Stimulated activated CD4-positive, alpha-beta T cell treated with anti-CD3 and anti-CD28 coated beads, Interleukin-4, amount 100 ng/mL, for 24 hours (primary cell): ENCODE measurements around the gene ILRUN.
"Not testable (repeated sequence)": the region's sequence is repeated elsewhere in the genome, so short reads cannot be mapped to it uniquely, and the experiment has no call there.

Experiments used
- DNase-seq: peaks from one replicate; pipeline ENCODE4 v3.0.0-alpha.2; 2020

ILRUN gene

DNA sequence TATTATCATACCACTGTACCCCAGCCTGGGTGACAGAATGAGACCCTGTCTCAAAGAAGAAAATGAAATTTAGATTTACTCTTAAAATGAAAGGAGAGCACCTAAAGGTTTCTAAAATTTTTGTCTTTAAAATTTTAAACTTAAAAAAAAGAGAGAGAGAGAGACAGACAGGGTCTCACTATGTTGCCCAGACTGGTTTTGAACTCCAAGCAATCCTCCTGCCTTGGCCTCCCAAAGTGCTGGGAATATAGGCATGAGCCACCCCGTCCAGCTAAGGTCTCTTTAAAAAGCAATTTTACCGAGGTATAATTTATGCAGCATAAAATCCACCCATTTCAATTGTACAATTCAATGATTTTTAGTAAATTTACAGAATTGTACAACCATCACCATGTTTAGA is 33.2 kb downstream of the ILRUN start:
- no peak for DNase-seq

- no peak for DNase-seq
Measured at GRCh38 chr6:34661357-34661756, 35.2 kb downstream of the ILRUN start.

DNA sequence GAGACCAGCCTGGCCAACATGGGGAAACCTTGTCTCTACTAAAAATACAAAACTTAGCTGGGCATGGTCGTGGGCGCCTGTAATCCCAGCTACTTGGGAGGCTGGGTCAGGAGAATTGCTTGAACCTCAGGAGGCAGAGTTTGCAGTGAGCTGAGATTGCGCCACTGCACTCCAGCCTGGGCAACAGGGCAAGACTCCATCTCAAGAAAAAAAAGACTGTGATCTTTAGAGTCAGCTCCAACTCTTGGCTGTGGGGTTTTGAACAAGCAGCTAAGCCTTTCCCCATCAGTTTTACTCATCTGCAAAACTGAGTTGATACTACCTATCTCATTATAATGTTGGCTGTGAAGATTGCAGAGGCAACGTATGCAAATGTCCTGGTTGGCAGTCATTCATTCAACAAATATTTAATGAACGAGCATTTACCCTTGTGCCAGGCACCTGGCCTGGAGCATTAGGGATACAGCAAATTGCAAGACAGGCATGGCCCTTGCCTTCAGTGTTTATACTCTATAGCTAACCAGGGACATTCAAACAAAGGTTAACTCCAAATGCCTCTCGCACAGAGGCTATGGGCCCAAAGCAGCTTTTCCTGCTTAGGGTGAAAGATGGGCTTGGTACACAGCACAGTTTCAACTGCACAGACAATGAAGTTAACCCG is 37.8 kb downstream of the ILRUN start:
- DNase-seq: no peak

DNA sequence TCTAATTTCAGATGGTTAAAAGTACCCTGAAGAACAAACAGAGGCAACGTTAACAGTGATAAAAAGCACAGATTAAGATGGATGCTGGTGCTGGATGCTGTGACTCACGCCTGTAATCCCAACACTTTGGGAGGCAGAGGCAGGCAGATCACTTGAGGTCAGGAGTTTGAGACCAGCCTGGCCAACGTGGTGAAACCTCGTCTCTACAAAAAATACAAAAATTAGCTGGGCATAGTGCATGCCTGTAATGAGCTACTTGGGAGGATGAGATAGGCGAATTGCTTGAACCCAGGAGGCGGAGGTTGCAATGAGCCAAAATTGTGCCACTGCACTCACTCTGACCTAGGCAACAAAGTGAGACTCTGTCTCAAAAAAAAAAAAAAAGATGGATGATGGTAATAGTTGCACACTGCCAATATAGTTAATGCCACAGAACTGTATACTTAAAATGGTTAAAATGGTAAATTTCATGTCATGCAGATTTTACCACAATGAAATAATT is 38.5 kb downstream of the ILRUN start:
- not testable (repeated sequence) for DNase-seq

DNA sequence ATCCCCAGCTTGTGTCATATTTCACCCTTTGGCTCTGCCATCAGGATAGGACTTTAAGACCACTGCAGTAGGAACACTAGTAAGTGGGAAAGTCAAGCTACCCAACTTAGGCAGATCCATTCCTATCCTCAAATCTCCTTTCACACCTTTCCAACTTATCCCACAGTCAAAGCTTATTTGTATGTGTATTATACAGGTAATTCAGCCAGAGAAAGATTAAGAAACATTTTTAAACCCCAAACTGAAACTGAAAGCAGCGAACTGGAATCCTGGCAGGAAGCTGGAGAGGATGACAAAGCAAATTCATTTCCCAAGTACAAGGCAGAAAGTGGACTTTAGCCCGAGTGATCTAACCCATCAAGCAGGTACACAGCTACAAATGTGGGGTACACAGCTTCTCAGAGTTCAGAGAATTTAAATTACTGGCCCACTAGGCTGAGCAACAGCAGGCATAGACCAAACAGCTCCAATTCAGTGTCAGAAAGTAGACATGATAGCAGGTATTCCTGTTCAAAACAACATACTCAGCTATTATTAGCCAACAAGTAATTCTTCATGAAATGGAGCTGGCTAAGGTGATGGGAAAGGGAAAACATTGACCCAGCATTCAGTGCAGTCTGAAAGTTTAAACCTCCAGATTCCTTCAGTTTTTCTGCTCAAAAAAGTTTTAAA is 39.1 kb downstream of the ILRUN start:
- DNase-seq: peak; percentile 15

DNA sequence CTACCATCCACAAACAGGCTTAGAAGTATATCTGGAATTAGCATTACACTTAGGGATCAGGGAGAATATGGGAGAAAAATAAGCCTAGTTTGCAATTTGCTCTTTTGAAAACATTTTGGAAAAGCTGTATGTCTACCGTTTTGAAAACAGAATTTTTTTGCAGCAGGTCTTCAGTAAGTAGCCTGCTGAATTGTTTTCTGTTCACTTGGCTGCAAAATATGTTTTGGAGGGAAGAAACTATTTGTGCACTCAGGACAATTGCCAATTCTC is 39.6 kb downstream of the ILRUN start:
- no peak for DNase-seq

GRCh38 chr6:34656378-34657036 is 40.1 kb downstream of the ILRUN start:
- DNase-seq: peak; percentile 53

- DNase-seq: not testable (repeated sequence)
Measured at GRCh38 chr6:34655876-34656377, 40.6 kb downstream of the ILRUN start.

- no peak for DNase-seq
Measured at GRCh38 chr6:34654061-34654710, 42.4 kb downstream of the ILRUN start.

DNA sequence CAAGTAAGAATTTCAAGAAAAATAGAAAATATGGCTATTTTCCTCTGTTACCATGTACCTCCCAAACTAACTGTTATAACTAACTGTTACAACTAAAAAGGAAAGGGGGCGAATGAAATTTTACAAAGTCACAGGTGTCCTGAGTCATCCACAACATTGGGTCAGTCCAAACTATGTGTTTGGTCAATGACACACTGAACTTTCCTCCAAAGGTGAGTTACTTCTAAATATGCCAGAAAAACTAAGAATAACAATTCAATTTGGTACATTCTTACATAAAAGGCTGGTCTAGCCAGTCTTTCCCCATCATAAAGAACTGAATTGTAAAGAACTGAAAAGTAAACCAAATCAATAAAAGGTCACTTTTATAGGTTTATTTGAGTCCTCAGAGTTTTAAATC is 44.3 kb downstream of the ILRUN start:
- no peak for DNase-seq

GRCh38 chr6:34650823-34651222 is 45.7 kb downstream of the ILRUN start:
- DNase-seq: no peak

- not testable (repeated sequence) for DNase-seq
Measured at GRCh38 chr6:34650232-34650631, 46.3 kb downstream of the ILRUN start.

GRCh38 chr6:34648806-34649205 is 47.8 kb downstream of the ILRUN start:
- DNase-seq: no peak
